DMS79 treated with DMSO at 0.1 percent for 48 hours (cell line): Measurements from ENCODE around the gene PKP3.
"Not testable (repeated sequence)": the region's sequence is repeated elsewhere in the genome, so short reads cannot be mapped to it uniquely, and the experiment has no call there.

ENCODE experiments used
- DNase-seq: peaks from one replicate; lab custom pipeline; 2025; lab: John Stamatoyannopoulos, UW

The PKP3 gene

DNA sequence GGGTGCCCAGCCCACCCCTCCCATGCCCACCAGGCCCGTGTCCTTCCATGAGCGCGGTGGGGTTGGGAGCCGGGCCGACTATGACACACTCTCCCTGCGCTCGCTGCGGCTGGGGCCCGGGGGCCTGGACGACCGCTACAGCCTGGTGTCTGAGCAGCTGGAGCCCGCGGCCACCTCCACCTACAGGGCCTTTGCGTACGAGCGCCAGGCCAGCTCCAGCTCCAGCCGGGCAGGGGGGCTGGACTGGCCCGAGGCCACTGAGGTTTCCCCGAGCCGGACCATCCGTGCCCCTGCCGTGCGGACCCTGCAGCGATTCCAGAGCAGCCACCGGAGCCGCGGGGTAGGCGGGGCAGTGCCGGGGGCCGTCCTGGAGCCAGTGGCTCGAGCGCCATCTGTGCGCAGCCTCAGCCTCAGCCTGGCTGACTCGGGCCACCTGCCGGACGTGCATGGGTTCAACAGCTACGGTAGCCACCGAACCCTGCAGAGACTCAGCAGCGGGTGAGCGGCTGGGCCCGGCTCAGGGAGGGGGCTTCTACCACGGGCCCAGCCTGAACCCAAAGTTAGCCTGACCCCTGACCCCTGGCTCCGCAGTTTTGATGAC, 3.0 kb downstream of the PKP3 start:
- DNase-seq, result no peak

DNA sequence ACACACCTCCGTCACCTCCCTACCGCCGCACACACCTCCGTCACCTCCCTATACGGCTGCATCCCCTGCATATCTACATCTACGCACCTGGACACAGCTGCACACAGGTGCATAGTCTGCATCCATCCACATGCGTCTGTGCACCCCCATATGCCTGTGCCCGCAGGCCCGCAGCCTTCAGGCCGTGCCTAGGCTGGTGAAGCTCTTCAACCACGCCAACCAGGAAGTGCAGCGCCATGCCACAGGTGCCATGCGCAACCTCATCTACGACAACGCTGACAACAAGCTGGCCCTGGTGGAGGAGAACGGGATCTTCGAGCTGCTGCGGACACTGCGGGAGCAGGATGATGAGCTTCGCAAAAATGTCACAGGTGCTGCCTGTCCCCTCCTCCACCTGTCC, 4.8 kb downstream of the PKP3 start:
- no peak for DNase-seq

DNA sequence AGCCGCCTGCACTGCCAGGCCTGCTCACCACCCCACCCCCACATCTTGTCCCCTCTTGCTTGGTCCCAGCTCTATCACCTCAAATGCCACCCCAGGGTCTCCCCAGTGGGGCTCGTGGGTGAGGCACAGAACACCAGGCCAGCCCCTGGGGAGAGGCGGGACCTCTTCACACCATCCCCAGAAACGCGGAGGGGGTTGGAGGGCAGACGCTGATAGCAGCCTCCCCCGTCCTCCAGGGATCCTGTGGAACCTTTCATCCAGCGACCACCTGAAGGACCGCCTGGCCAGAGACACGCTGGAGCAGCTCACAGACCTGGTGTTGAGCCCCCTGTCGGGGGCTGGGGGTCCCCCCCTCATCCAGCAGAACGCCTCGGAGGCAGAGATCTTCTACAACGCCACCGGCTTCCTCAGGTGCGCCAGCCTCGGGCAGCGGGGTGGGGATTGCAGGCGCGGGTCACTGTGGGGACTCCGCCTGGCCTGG, 5.8 kb downstream of the PKP3 start:
- DNase-seq, result no peak

DNA sequence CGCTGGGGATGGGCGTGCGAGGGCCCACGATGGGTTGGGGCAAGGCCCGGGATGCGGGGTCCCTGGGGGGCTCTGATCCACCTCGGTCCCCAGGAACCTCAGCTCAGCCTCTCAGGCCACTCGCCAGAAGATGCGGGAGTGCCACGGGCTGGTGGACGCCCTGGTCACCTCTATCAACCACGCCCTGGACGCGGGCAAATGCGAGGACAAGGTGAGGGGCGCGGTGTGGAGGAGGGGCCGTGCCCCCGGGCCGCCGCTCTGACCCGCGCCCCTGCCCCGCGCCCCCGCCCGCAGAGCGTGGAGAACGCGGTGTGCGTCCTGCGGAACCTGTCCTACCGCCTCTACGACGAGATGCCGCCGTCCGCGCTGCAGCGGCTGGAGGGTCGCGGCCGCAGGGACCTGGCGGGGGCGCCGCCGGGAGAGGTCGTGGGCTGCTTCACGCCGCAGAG, 6.3 kb downstream of the PKP3 start:
- no peak for DNase-seq

DNA sequence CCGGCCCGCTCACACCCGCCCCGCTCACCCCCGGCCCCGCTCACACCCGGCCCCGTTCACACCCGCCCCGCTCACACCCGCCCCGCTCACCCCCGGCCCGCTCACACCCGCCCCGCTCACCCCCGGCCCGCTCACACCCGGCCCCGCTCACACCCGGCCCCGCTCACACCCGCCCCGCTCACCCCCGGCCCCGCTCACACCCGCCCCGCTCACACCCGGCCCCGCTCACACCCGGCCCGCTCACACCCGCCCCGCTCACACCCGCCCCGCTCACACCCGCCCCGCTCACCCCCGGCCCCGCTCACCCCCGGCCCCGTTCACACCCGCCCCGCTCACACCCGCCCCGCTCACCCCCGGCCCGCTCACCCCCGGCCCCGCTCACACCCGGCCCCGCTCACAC, 7.2 kb downstream of the PKP3 start:
- DNase-seq, result not testable (repeated sequence)

DNA sequence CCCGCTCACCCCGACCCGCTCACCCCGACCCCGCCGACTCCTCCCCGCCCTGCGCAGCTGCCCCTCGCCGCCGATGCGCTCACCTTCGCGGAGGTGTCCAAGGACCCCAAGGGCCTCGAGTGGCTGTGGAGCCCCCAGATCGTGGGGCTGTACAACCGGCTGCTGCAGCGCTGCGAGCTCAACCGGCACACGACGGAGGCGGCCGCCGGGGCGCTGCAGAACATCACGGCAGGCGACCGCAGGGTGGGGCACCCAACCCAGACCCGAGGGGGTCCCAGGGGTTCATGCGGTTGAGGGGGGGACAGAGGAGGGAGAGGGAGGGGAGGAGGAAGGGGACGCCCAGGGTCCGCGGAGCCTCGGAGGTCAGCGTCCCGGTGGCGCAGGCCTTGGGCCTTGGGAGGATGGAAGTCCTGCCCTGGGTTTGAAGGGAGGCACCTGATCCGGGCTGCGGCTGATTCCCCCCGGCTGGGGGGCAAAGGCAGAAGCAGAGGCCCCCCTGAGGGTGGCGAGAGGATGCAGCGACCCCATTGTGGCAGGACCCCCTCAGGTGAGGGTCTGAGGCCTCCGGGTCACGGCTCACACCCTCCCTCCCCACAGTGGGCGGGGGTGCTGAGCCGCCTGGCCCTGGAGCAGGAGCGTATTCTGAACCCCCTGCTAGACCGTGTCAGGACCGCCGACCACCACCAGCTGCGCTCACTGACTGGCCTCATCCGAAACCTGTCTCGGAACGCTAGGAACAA, 9.2 kb downstream of the PKP3 start:
- DNase-seq, result no peak

DNA sequence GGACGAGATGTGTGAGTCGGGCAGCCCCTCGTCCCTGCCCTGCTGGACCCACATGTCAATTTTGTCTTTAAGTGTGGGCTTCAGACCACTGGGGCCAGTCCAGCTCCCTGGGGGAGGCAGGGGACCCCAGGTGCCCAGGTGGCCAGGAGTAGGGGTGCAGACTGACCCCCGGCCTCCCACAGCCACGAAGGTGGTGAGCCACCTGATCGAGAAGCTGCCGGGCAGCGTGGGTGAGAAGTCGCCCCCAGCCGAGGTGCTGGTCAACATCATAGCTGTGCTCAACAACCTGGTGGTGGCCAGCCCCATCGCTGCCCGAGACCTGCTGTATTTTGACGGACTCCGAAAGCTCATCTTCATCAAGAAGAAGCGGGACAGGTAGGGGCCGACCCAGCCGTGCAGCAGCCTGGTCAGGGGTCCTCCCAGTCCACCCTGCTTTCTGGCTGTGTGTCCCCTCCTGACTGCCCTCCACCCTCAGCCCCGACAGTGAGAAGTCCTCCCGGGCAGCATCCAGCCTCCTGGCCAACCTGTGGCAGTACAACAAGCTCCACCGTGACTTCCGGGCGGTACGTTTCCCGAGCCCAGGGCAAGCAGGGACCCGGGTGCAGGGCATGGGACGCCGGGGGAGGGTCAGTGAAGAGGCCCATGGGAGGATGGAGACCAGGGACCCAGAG, 9.9 kb downstream of the PKP3 start:
- DNase-seq, result no peak

DNA sequence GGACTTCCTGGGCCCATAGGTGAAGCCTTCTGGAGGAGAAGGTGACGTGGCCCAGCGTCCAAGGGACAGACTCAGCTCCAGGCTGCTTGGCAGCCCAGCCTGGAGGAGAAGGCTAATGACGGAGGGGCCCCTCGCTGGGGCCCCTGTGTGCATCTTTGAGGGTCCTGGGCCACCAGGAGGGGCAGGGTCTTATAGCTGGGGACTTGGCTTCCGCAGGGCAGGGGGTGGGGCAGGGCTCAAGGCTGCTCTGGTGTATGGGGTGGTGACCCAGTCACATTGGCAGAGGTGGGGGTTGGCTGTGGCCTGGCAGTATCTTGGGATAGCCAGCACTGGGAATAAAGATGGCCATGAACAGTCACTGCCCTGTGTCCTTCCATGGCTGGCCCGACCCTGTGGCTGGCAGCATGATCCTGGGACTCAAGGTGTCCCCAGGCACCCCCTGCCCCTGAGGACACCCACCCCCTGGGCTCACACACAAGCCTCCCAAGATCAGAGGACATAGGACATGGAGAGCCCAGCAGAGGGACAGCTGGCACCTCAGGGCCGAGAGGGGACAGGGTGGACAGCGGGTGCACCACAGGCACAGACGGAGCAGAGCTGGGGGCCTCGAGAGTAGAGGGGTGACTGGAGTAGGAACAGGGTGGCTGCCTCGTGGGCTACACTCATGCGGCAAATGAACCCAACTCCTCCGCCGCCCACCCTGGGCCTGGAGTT, 10.7 kb downstream of the PKP3 start:
- DNase-seq, result no peak

DNA sequence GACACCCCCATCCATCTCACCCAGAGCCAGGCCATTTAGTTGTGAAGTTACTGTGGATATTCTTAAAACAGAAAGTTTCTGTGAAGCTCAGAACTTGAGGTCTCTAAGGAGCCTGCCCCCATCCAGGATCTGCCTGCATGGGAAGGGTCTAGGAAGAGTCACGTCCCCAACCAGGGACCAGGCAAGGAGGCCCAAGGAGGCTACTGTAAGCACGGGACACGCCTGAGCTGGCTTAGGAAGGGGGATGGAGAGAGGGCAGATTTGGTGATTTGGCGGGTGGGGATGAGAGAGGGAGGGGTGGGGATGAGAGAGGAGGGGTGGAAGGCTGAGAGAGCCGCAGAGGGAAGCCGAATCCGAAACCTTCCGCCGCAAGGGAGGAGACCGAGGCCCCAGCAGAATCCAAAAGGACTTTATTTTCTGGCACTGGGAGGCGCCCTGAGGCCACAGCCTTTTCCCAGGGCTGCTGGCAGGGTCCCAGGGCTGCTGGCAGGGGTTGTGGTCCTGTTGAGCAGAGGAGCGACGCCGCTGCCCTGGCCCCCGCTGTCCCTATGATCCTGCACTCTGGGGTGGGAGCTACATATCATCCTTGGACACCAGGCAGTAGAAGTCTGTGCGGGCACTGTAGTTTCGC, 11.4 kb downstream of the PKP3 start:
- no peak for DNase-seq

DNA sequence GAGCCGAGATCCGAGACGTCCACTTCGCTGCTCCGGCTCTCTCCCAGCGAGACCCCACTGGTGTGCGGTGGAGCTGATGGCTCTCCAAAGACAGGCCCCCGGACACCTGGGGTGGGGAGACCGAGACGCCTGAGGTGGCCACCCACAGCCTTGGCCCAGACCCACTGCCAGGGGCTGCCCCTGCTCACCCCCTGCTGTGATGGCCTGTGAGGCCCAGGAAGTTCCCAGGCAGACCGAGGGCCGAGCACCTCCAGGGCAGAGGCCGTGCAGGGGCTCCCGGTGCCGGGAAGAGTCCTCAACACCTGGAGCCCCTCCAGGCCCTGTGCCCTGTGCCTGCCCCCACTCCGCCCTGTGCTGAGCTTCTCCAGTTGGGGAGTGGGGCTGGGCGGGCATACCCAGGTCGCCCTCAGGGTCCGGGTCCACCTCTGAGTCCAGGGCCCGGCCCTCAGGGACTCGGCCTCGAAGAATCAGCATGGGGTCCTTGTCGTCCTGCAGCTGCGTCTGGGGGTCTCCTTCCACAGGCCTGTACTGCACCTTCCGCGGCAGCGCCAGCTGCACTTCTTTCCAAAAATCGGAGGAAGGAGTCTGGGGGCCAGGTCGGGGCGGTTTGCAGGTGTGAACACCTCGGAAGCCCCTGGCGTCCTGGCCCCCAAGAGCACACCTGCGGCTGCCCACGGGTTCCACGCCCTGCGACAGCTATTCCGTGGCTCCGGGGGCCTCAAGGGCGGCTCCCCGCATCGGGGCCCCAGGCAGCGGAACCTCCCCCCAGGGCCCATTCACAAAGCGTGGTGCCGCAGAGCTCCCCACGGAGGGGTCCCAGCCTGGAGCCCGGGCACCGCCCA, 12.2 kb downstream of the PKP3 start:
- DNase-seq, result no peak

DNA sequence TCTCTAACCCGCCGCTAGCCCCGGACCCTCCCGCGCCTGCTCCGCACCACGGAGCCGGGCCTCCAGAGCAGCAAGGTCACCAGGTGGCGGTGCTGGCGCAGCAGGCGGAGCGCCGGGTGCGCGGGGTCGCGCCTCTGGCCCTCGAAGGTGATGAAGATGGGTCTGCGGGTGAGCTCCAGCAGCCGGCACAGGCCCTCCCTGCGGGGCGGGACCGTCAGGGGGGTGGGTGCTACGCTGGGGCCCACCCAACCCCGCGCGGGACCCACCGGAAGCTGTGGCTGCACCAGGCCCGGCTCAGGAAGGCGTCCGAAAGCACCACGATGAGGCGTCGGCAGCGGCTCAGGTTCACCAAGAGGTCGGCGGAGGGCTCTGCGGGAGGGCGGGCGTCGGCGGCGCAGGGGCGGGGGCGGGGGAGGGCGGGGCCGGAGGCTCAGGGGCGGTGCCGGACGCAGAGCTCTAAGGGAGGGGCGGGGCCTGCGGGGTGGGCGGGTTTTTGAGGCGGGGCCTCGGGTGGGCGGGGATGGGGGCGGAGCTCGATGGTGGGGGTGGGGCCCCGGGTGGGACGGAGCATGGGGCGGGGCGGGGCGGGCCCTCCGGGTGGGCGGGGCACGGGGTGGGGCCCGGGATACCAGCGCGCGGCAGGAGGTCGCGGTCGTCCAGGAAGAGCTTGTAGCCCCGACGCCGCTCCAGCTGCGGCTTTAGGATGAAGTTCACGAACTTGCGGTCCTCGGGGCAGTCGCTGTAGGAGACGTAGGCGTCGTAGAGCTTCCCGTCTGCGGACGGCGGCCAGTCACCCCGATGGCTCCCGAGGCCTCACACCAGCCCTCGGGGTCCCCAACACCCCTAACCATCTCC, 13.0 kb downstream of the PKP3 start:
- no peak for DNase-seq

DNA sequence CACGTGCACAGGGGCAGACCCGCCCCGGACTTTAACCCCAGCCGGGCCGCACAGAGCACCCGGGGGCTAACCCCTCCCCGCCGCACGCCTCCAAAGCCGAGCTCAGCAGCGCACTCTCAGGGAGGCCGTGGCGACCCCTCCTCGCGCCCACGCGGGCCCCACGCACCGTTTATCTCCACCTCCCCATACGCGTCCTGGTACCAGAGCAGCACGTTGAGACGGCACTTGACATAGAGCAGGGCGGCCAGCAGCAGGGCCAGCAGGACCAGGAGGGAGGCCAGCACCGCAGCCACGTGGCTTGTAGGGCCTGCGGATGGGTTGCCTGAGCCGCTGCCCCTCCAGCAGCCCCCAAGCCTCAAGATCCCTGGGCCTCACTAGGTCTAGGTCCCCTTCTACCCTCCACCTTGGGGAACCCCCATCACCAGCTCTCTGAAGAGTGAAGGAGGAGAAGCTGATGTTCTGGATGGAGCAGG, 13.7 kb downstream of the PKP3 start:
- no peak for DNase-seq

DNA sequence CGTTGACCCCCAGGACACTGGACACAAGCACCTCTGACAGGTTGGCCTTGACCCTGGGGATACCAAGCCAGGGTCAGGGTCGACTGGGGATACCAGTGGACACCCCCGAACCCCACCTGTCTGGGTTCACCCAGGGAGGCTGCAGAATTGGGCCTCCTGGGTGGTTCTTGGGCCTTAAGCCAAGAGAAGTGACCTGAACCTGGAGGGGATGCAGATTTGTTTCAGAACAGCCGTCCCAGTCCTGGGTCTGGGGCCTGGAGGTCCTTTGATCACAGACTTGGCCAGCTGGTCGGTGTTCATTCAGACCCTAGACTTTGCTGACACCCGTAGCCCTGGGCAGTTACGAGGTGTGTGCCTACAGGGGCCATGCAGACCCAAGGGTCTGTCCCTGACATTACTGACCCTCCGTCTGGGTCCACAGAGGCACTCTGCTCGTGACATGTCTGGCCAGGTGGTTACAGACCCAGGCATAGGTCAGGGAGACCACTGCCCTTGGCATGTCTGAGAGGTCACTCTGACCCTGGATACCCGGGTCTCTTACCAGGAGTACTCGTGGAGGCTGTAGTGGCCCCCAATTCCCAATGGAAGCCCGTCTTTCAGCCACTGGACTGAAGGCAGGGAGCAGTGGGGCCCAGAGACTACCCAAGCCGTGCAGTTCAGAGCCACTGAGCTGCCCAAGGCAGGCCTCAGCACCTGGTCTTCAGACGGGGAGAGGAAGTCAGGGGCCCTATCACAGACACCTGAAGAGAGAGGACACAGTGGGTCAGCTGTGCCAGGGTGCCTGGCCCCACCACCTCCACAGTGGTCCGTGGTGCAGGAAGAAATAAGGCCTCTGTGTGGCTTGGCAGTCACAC, 14.4 kb downstream of the PKP3 start:
- DNase-seq, result no peak

DNA sequence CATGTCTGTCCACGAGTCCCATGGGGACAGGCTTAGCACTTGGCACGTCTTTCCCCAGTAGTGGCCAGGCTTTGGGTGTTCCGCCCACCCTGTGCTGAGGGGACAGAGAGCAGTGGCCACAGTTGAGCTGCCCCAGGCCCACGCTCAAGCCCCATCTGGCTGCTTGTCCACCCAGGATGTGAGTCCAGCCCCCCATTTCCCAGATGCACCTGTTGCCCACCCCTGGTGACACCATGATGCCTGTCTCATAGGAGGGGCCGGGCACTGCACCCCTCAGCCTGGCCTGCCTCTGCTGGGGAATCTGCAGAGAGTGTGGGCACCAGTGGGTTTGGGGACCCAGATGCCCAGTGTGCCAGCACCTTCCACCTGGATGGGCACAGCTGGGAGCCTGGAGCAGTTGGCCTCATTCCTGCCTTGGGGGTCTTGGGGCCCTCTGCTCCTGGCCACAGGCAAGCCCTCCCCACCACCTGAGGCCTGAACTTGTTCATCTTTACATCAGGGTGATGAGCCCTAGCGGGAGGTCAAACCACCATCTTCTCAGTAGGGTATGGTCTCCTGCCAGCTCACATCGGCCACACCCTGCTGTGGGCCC, 15.1 kb downstream of the PKP3 start:
- DNase-seq, result no peak

DNA sequence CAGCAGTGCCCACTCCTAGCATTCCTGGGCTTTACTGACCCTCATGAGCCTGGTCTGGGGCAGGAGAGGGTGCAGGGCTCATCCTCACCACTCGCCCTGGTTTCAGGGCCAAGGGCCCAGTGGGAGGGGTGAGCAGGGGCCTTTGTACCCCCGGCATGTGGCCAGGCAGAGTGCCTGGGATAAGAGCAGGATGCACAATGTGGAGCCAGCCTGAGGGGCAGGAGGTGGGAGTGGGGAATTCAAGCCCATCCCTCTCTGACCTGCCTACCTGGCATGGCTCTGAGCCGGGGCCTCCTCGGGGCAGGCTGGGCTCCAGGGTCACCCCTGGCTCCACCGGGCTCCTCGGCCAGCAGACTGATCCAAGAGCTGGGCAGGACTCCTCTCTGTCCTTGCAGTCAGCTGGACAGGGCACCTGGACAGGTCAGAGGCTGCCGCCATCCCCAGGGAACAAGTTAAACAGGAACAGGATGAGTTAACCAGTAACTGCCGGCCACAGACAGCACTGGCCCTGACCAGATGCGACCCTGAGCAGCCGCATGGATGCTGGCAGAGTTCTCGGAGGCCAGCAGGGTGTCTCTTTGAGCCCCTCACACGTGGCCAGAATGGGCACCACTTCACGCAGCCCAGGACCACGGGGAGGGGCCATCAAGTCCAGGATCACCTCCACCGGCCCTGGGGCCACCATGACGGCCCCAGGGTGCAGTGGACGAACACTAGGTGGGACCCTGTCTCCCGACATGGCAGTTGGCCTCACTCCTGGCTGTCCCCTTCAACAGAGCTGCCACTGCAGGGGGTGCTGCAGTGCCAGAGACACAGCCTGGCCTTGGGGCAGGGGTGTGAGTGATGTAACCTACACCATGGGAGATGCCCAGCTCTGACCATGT, 15.8 kb downstream of the PKP3 start:
- DNase-seq, result no peak

DNA sequence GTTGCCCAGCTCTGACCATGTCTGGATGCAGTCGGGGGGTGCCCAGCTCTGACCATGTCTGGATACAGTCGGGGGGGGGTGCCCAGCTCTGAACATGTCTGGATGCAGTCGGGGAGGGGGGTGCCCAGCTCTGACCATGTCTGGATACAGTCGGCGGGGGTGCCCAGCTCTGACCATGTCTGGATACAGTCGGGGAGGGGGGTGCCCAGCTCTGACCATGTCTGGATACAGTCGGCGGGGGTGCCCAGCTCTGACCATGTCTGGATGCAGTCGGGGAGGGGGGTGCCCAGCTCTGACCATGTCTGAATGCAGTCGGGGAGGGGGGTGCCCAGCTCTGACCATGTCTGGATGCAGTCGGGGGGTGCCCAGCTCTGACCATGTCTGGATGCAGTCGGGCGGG, 16.7 kb downstream of the PKP3 start:
- not testable (repeated sequence) for DNase-seq

DNA sequence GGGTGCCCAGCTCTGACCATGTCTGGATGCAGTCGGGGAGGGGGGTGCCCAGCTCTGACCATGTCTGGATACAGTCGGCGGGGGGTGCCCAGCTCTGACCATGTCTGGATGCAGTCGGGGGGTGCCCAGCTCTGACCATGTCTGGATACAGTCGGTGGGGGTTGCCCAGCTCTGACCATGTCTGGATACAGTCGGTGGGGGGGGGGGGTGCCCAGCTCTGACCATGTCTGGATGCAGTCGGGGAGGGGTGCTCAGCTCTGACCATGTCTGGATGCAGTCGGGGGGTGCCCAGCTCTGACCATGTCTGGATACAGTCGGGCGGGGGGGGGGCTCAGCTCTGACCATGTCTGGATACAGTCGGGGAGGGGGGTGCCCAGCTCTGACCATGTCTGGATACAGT, 17.5 kb downstream of the PKP3 start:
- DNase-seq, result not testable (repeated sequence)
